WERI-Rb-1 (cell line): ENCODE measurements around the gene DGKD.

Experiments
- DNase-seq: peaks from one replicate; pipeline ENCODE4 v3.0.0-alpha.2; 2020
- H3K27ac ChIP-seq: fragments of 250-450 bp; sonication (Bioruptor Pico); 2 replicates; pipeline ENCODE4 v1.5.1; 2020; ENCODE audit warnings: mild to moderate bottlenecking, moderate library complexity
- H3K27me3 ChIP-seq: fragments of 250-450 bp; sonication (Bioruptor Pico); 2 replicates; pipeline ENCODE4 v1.5.1; 2021; ENCODE audit warnings: mild to moderate bottlenecking, low read depth, moderate library complexity; ENCODE audit not compliant: insufficient read depth, severe bottlenecking
- H3K36me3 ChIP-seq: fragments of 250-450 bp; sonication (Bioruptor Pico); 2 replicates; pipeline ENCODE4 v1.5.1; 2020; ENCODE audit warnings: mild to moderate bottlenecking, moderate library complexity
- H3K4me3 ChIP-seq: 2 replicates; pipeline ENCODE4 v1.5.1; 2011; ENCODE audit warnings: low read depth, mild to moderate bottlenecking, control low read depth, low read length
- H3K9me3 ChIP-seq: fragments of 250-450 bp; sonication (Bioruptor Pico); 2 replicates; pipeline ENCODE4 v1.5.1; 2021; ENCODE audit warnings: mild to moderate bottlenecking, moderate library complexity; ENCODE audit not compliant: severe bottlenecking
- CTCF ChIP-seq: IDR thresholded peaks from 2 replicates; pipeline ENCODE4 v1.5.1; 2011; ENCODE audit warnings: low read depth, mild to moderate bottlenecking, control low read depth, inconsistent platforms, low read length

DGKD gene

GRCh38 chr2:233490831-233491230, 136.5 kb downstream of the DGKD start:
- TF ChIP-seq CTCF, result no peak
- no peaks in the 10 kb centered on the region for H3K27me3 ChIP-seq
- H3K9me3 ChIP-seq, result no peaks in the 10 kb centered on the region
- H3K4me3 ChIP-seq, result no peak overlapping the region
- no peak overlapping the region for H3K27ac ChIP-seq
- H3K36me3 ChIP-seq, result 0 out of 2 replicates have a peak, but pooled peaks cover 3% of the 10 kb centered on the region
- no peak for DNase-seq

- 0 out of 2 replicates have a peak, but pooled peaks cover 3% of the 10 kb centered on the region for H3K36me3 ChIP-seq
- H3K4me3 ChIP-seq, result no peak overlapping the region
- DNase-seq, result no peak
- no peaks in the 10 kb centered on the region for H3K27me3 ChIP-seq
- TF ChIP-seq CTCF, result no peak
- H3K27ac ChIP-seq, result no peak overlapping the region
- no peaks in the 10 kb centered on the region for H3K9me3 ChIP-seq
Measured at GRCh38 chr2:233491326-233491725, 137.0 kb downstream of the DGKD start.

GRCh38 chr2:233492078-233492477, 137.8 kb downstream of the DGKD start:
- Histone ChIP-seq H3K27ac (no peak overlapping the region), H3K9me3 (no peaks in the 10 kb centered on the region), H3K36me3 (0 out of 2 replicates have a peak, but pooled peaks cover 3% of the 10 kb centered on the region), H3K27me3 (no peaks in the 10 kb centered on the region), H3K4me3 (no peak overlapping the region)
- no peak for DNase-seq
- no peak for TF ChIP-seq CTCF

GRCh38 chr2:233492751-233493150, 138.5 kb downstream of the DGKD start:
- Histone ChIP-seq H3K27ac (no peak overlapping the region), H3K36me3 (0 out of 2 replicates have a peak, but pooled peaks cover 3% of the 10 kb centered on the region), H3K9me3 (no peaks in the 10 kb centered on the region), H3K27me3 (no peaks in the 10 kb centered on the region), H3K4me3 (no peak overlapping the region)
- no peak for DNase-seq
- TF ChIP-seq CTCF, result no peak

GRCh38 chr2:233495503-233496496, 141.5 kb downstream of the DGKD start:
- Histone ChIP-seq H3K27me3 (no peaks in the 10 kb centered on the region), H3K36me3 (peaks cover 3% of the 10 kb centered on the region; the same call in 1 of the 2 replicates), H3K4me3 (no peak overlapping the region), H3K9me3 (no peaks in the 10 kb centered on the region), H3K27ac (no peak overlapping the region)
- TF ChIP-seq CTCF, result no peak
- DNase-seq, result no peak
